ENCODE measurements around the gene RUNDC3A.

Gene RUNDC3A

DNA sequence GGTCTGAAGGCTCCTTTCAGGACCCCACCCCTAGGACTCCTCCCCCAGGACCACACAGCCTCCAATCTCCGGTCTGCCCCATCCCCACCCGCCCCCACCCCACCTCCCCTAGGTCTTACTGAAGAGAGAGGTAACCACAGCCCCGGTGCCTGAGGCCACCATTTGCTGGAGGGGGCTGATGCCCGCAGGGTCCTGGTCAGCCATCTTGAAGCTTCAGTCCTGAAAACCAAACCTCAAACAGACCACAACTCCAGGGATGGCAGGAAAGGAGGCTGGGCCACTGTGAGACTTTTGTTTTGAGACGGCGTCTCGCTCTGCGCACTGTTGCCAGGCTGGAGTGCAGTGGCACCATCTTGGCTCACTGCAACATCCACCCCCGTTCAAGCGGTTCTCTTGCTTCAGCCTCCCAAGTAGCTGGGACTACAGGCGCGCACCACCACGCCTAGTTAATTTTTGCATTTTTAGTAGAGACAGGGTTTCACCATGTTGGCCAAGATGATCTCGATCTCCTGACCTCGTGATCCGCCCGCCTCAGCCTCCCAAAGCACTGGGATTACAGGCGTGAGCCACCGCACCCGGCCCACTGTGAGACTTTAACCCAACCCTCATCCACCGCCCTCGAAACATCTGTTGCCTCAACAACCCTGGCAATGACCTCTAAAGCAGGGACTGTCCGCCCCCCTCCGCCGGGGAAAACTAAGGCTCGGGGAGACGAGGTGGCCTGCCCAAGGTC, 15.1 kb downstream of the RUNDC3A start:
- Histone ChIP-seq H3K9me3 (ENCODE audit: severe bottlenecking) (no peaks in the 10 kb centered on the region), H3K36me3 (ENCODE audit: low read depth) (peaks cover 33% of the 10 kb centered on the region), H3K4me1 (ENCODE audit: insufficient read depth, poor library complexity, severe bottlenecking) (no peaks in the 10 kb centered on the region), H3K4me3 (ENCODE audit: severe bottlenecking) (peak overlapping the region; percentile 88), H3K27me3 (ENCODE audit: insufficient read depth, poor library complexity, severe bottlenecking) (no peaks in the 10 kb centered on the region), H3K27ac (ENCODE audit: poor library complexity, severe bottlenecking) (peak overlapping the region; percentile 83)
- TF ChIP-seq, protein P1, sequence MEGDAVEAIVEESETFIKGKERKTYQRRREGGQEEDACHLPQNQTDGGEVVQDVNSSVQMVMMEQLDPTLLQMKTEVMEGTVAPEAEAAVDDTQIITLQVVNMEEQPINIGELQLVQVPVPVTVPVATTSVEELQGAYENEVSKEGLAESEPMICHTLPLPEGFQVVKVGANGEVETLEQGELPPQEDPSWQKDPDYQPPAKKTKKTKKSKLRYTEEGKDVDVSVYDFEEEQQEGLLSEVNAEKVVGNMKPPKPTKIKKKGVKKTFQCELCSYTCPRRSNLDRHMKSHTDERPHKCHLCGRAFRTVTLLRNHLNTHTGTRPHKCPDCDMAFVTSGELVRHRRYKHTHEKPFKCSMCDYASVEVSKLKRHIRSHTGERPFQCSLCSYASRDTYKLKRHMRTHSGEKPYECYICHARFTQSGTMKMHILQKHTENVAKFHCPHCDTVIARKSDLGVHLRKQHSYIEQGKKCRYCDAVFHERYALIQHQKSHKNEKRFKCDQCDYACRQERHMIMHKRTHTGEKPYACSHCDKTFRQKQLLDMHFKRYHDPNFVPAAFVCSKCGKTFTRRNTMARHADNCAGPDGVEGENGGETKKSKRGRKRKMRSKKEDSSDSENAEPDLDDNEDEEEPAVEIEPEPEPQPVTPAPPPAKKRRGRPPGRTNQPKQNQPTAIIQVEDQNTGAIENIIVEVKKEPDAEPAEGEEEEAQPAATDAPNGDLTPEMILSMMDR (IDR thresholded peaks at IDR 0.05; ENCODE audit: poor library complexity, severe bottlenecking) = no peak
- no peak for ATAC-seq (ENCODE audit: low read depth)
- DNase-seq (ENCODE audit: low spot score) = no peak

DNA sequence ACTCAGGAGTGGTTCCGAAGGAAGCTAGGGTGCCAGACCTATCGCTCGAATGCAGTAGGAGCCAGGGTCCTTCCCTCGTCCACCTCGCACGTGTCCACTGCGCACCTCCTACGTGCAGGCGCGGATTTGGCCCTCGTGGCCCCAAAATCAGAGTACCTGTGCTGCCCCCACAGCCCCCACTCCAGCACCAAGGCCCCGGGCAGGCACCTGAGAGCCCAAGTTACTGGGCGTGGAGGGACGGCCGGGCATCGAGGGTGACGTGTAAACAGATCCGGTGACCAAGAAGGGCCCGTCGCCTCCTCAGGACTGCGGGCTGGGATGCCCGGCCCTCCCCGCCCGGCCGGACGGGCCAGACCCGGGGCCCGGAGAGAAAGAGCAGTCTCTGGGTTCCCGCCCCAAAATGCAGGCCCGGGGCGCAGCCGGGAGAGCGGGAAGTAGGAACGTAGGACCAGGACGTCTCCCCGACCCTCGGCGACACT, 15.7 kb downstream of the RUNDC3A start:
- H3K9me3 ChIP-seq (ENCODE audit: severe bottlenecking) = no peaks in the 10 kb centered on the region
- TF ChIP-seq, protein P1 (IDR thresholded peaks at IDR 0.05; ENCODE audit: poor library complexity, severe bottlenecking) = no peak
- no peaks in the 10 kb centered on the region for H3K27me3 ChIP-seq (ENCODE audit: insufficient read depth, poor library complexity, severe bottlenecking)
- no peaks in the 10 kb centered on the region for H3K4me1 ChIP-seq (ENCODE audit: insufficient read depth, poor library complexity, severe bottlenecking)
- H3K4me3 ChIP-seq (ENCODE audit: severe bottlenecking) = peak overlapping the region; percentile 88
- ATAC-seq (ENCODE audit: low read depth) (peak; percentile 1; the same call in 1 of the 3 replicates), DNase-seq (ENCODE audit: low spot score) (no peak)
- H3K27ac ChIP-seq (ENCODE audit: poor library complexity, severe bottlenecking) = peak overlapping the region; percentile 83
- H3K36me3 ChIP-seq (ENCODE audit: low read depth) = peaks cover 33% of the 10 kb centered on the region

DNA sequence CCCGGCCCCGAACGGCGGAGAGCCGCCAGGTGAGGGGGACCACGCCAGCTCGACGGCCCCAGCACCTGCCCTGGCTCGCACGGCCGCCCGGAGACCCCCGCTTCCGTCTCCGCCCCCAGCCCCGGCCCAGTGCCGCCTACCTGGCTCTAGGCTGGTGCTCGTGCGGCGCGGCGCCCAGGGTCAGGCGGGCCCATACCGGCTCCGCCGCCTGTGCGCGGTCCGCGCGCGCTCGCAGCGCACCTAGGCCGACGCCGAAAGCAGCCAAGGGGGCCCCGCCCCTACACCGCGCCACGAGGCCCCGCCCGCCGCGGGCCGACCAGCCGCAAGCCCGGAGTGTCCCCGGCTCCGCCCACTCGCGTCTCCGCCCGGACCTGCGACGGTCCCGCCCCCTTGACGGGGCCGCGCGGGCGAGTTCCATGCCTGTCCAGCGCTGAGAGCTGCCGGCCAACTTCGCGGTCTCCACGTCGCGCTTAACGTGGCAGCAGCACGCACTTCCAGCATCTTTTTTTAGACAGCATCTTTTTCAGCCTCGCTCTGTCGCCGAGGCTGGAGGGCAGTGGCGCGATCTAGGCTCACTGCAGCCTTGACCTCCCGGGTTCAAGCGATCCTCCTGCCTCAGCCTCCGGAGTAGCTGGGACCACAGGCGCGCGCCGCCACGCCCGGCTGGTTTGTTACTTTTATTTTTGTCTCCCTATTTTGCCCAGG, 16.3 kb downstream of the RUNDC3A start, which contains the start of gene SLC25A39:
Gene SLC25A39, minus strand, starts transcription at position 253 of the 705 bp plus-strand sequence. CDS start 1,261 bp downstream, outside the sequence.
- H3K4me1 ChIP-seq (ENCODE audit: insufficient read depth, poor library complexity, severe bottlenecking) = no peaks in the 10 kb centered on the region
- peak within 1 kb of the TSS; percentile 83 for H3K27ac ChIP-seq (ENCODE audit: poor library complexity, severe bottlenecking)
- TF ChIP-seq, protein P1 (IDR thresholded peaks at IDR 0.05; ENCODE audit: poor library complexity, severe bottlenecking) = no peak
- peaks cover 27% of the 10 kb centered on the region for H3K36me3 ChIP-seq (ENCODE audit: low read depth)
- ATAC-seq (ENCODE audit: low read depth) = peak; percentile 65
- H3K4me3 ChIP-seq (ENCODE audit: severe bottlenecking) = peak within 1 kb of the TSS; percentile 88
- no peaks in the 10 kb centered on the region for H3K27me3 ChIP-seq (ENCODE audit: insufficient read depth, poor library complexity, severe bottlenecking)
- no peaks in the 10 kb centered on the region for H3K9me3 ChIP-seq (ENCODE audit: severe bottlenecking)
- DNase-seq (ENCODE audit: low spot score) = peak; percentile 92

DNA sequence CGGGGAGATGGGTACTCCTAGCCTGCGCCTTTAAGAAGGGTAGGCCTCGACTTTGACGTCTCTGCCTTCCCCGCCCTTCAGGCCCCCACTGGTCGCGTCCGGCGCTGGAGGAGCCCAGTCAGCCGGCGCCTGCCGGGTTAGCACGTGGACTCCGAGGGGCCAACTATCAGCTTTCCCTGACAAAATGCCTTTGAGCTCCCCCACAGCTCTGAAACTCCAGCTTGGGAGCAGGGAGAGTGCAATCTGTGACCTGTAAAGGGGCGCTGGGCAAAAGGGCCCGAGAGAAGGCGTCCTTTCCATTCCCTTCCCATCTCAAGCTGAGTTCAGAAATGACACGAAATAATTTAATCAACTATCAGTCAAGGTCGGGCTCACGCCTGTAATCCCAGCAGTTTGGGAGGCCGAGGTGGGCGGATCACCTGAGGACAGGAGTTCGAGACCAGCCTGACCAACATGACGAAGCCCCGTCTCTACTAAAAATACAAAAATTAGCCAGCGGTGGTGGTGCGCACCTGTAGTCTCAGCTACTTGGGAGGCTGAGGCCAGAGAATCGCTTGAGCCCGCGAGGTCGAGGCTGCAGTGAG, 18.6 kb downstream of the RUNDC3A start:
- DNase-seq (ENCODE audit: low spot score) (peak; percentile 99), ATAC-seq (ENCODE audit: low read depth) (peak; percentile 80)
- Histone ChIP-seq H3K36me3 (ENCODE audit: low read depth) (peaks cover 6% of the 10 kb centered on the region), H3K27ac (ENCODE audit: poor library complexity, severe bottlenecking) (no peak overlapping the region), H3K4me1 (ENCODE audit: insufficient read depth, poor library complexity, severe bottlenecking) (no peaks in the 10 kb centered on the region), H3K9me3 (ENCODE audit: severe bottlenecking) (no peaks in the 10 kb centered on the region), H3K27me3 (ENCODE audit: insufficient read depth, poor library complexity, severe bottlenecking) (no peaks in the 10 kb centered on the region), H3K4me3 (ENCODE audit: severe bottlenecking) (no peak overlapping the region)
- TF ChIP-seq, protein P1 (IDR thresholded peaks at IDR 0.05; ENCODE audit: poor library complexity, severe bottlenecking) = no peak

Measured in RWPE2 (cell line).